Left lung (tissue), 10 donors: ENCODE data around the gene IL36RN. TPM values are rescaled to one million over a fixed set of nuclear protein-coding genes. Genes with fewer than 3 reads are reported as not detected.

Experiments used
- ATAC-seq: fragments of 200-7000 bp; cut with Tn5 transposase; one replicate; pipeline ENCODE4 v1.9.1; 2020; ENCODE audit warnings: moderate library complexity
- DNase-seq, 4 donors: peaks; one replicate each; pipeline ENCODE4 v3.0.0-alpha.2; 2013 to 2020
- H3K27ac ChIP-seq, 2 donors: fragments of 200-600 bp; sonication (generic) in 1 of 2; one replicate each; pipeline versions ENCODE4 v1.5.0 to v1.8.0; 2020 to 2021
- H3K27me3 ChIP-seq, 2 donors: fragments of 200-600 bp; sonication (generic) in 1 of 2; one replicate each; pipeline versions ENCODE4 v1.5.0 to v1.8.0; 2020 to 2021
- H3K36me3 ChIP-seq, 2 donors: fragments of 200-600 bp; sonication (generic) in 1 of 2; one replicate each; pipeline versions ENCODE4 v1.5.0 to v1.8.0; 2020 to 2021
- H3K4me1 ChIP-seq, 2 donors: fragments of 200-600 bp; one replicate each; pipeline ENCODE4 v1.8.0; 2021
- H3K4me3 ChIP-seq, 2 donors: fragments of 200-600 bp; sonication (generic) in 1 of 2; one replicate each; pipeline versions ENCODE4 v1.5.0 to v1.8.0; 2020 to 2021; ENCODE audit warnings: mild to moderate bottlenecking in 1 of 2
- H3K9me3 ChIP-seq, 2 donors: fragments of 200-600 bp; sonication (generic) in 1 of 2; one replicate each; pipeline versions ENCODE4 v1.5.0 to v1.8.0; 2020 to 2021
- CTCF ChIP-seq, 2 donors: fragments of 200-600 bp; sonication (generic) in 1 of 2; IDR thresholded peaks; one replicate each; pipeline versions ENCODE4 v1.5.0 to v1.8.0; 2021; ENCODE audit warnings: antibody characterized with exemption in 2 of 2
- intact Hi-C, 2 donors: fragments of 100-400 bp; cut with DNase I; formaldehyde crosslinking; loops; one replicate each; pipeline versions ENCODE4 v1.11.2 to v1.14.2; 2022
- polyA plus RNA-seq, 6 donors: library from polyadenylated mRNA; unstranded; fragments of 120-200 nt; gene quantifications; one replicate each; pipeline ENCODE4 v1.2.1, GENCODE V29; 2013; ENCODE audit not compliant: insufficient read length in 6 of 6
- total RNA-seq, 2 donors: library from RNA; stranded (reverse); fragmentation: NEBNext Ultra II Directional; extraction: Animal tissue kit (Norgen Biotek cat#: 25700); gene quantifications; one replicate each; pipeline ENCODE4 v1.2.1, GENCODE V29; 2021
- donor health status: DM: no; HTN: yes; CAD: no.
- donor health status: DM: no; HTN: no; CAD: no.

IL36RN gene
- total and polyA plus RNA-seq, 8 donors, result 0.04 to 0.14 (median 0.10) TPM; not detected in 5

- intact Hi-C loops, result no loop called here
- Histone ChIP-seq H3K27ac (no peak overlapping the region), H3K36me3 (no peaks in the 10 kb centered on the region), H3K9me3 (no peaks in the 10 kb centered on the region), H3K4me1 (no peaks in the 10 kb centered on the region), H3K27me3 (peaks cover 0 to 2% of the 10 kb centered on the region in 2 donors), H3K4me3 (no peak overlapping the region)
- TF ChIP-seq CTCF (IDR thresholded peaks at IDR 0.05), result no peak
- DNase-seq, result no peak
- peak; percentile 37 for ATAC-seq
These were observed 10.9 kb downstream of the IL36RN start for GRCh38 chr2:113069676-113070605.

DNA sequence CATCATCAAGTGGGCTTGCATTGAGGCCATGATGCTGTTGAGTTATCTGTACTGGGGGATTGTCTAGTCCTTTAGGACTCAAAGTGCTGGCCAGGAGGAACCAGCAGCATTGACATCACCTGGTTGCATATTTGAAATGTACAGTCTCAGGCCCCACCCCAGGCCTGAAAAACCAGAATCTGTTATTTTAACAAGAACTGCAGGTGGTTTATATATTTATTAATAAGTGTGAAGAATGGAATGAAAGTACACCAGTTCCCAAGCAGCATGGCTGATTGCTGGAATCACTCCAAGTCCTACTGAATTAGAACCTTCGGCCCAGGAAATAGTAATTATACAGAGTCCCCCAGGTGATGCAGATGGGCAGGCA is 11.6 kb downstream of the IL36RN start:
- DNase-seq (no peak), ATAC-seq (no peak)
- Histone ChIP-seq H3K27ac (no peak overlapping the region), H3K27me3 (peaks cover 0 to 5% of the 10 kb centered on the region in 2 donors), H3K36me3 (no peaks in the 10 kb centered on the region), H3K4me1 (no peaks in the 10 kb centered on the region), H3K9me3 (no peaks in the 10 kb centered on the region), H3K4me3 (no peak overlapping the region)
- no peak for TF ChIP-seq CTCF (IDR thresholded peaks at IDR 0.05)
- intact Hi-C loops, result no loop called here

DNA sequence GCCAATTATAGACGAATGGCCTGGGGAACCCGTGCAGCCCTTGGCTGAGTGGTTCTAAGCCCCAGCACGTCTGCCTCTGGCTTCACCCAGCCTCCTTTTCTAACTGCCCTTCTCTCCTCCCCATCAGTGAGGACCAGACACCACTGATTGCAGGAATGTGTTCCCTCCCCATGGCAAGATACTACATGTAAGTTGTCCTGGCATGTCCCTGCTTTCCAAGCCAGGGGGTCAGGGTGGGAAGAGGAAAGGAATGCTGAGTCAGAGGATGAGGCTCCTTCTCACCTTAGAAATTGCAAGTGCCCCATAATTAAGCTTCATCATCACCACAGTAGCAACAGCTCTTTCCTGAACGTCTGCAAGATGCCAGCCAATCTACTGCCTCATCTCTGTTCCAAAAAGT is 13.6 kb downstream of the IL36RN start:
- no peak overlapping the region for H3K4me3 ChIP-seq
- H3K36me3 ChIP-seq, result no peaks in the 10 kb centered on the region
- H3K27me3 ChIP-seq, result peaks cover 0 to 5% of the 10 kb centered on the region in 2 donors
- intact Hi-C loops, result no loop called here
- H3K27ac ChIP-seq, result no peak overlapping the region
- no peak for TF ChIP-seq CTCF (IDR thresholded peaks at IDR 0.05)
- ATAC-seq (no peak), DNase-seq (no peak)
- H3K4me1 ChIP-seq, result no peaks in the 10 kb centered on the region
- H3K9me3 ChIP-seq, result no peaks in the 10 kb centered on the region

DNA sequence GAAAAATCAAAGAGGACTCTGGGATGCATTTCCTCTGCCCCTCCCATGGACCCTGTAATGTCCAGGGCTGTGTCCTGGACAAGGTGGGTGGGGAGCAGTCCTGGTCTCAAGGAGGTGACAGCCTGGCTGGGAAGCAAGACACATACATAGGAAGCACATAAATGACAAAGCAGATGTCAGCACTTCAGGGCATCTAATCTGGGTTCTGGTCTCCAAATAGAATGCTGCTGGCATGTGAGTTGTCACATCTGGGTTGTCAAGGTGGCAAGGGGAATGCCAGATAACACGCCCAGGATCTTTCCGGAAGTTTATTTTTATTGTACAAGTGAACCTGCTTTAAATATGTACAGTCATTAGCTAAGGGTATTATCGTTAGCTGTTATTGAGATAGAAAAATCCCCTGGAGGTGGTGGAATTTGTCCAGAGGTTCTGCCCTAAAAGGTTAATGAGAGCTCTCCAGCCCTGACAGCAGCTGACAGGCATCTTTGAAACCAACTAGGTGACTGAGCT is 14.4 kb downstream of the IL36RN start:
- no peak for DNase-seq
- Histone ChIP-seq H3K27ac (no peak overlapping the region), H3K4me3 (no peak overlapping the region), H3K4me1 (no peaks in the 10 kb centered on the region), H3K36me3 (no peaks in the 10 kb centered on the region), H3K9me3 (no peaks in the 10 kb centered on the region), H3K27me3 (peaks cover 0 to 5% of the 10 kb centered on the region in 2 donors)
- ATAC-seq, result no peak
- TF ChIP-seq CTCF (IDR thresholded peaks at IDR 0.05), result no peak
- intact Hi-C loops, result no loop called here

DNA sequence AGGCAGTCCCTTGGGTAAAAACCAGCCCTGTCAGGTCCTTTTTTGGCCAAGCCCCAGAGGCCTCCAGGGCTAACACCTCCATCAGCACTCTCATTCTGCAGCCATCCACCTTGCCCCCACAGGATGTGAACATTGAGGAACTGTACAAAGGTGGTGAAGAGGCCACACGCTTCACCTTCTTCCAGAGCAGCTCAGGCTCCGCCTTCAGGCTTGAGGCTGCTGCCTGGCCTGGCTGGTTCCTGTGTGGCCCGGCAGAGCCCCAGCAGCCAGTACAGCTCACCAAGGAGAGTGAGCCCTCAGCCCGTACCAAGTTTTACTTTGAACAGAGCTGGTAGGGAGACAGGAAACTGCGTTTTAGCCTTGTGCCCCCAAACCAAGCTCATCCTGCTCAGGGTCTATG is 16.0 kb downstream of the IL36RN start:
- intact Hi-C loops, result no loop called here

More for the DNA sequence above, 16.0 kb downstream of the IL36RN start:
- H3K4me3 ChIP-seq, result no peak overlapping the region
- DNase-seq (no peak), ATAC-seq (no peak)
- peaks cover 0 to 5% of the 10 kb centered on the region in 2 donors for H3K27me3 ChIP-seq
- no peak overlapping the region for H3K27ac ChIP-seq
- no peaks in the 10 kb centered on the region for H3K36me3 ChIP-seq
- no peak for TF ChIP-seq CTCF (IDR thresholded peaks at IDR 0.05)
- no peaks in the 10 kb centered on the region for H3K9me3 ChIP-seq
- no peaks in the 10 kb centered on the region for H3K4me1 ChIP-seq
